Bronchial epithelial cell (primary cell): ENCODE measurements around the gene ZBTB8A. TPM values are rescaled to one million over a fixed set of nuclear protein-coding genes. Genes with fewer than 3 reads are reported as not detected.

ENCODE experiments used
- DNase-seq: peaks from one replicate; pipeline ENCODE4 v3.0.0-alpha.2; 2010; ENCODE audit warnings: low read depth
- FAIRE-seq: peaks from 2 replicates; lab custom pipeline; 2011; peaks lifted over from hg19 to GRCh38; lab: Jason Lieb, UNC
- H3K27me3 ChIP-seq: 2 replicates; pipeline ENCODE4 v1.5.1; 2011; ENCODE audit warnings: low read length; ENCODE audit not compliant: control insufficient read depth, insufficient read depth
- H3K36me3 ChIP-seq: 2 replicates; pipeline ENCODE4 v1.5.1; 2011; ENCODE audit warnings: low read length; ENCODE audit not compliant: control insufficient read depth, insufficient read depth
- H3K4me3 ChIP-seq: 2 replicates; pipeline ENCODE4 v1.5.1; 2011; ENCODE audit warnings: mild to moderate bottlenecking, low read depth, low read length, control low read depth
- total RNA-seq: library from RNA; depleted of rRNA; stranded (reverse); fragments of >200 nt; gene quantifications from 2 replicates; pipeline ENCODE4 v1.2.1, GENCODE V29; 2014
- TF ChIP-seq, protein P1 (sequence below): IDR thresholded peaks from 2 replicates; pipeline ENCODE4 v1.5.1; 2011; ENCODE audit warnings: mild to moderate bottlenecking, moderate library complexity, low read length, control low read depth, inconsistent platforms; ENCODE audit not compliant: insufficient read depth, severe bottlenecking

ZBTB8A gene
- total RNA-seq, 1 donor from 2014 or later = 9.5 TPM

DNA sequence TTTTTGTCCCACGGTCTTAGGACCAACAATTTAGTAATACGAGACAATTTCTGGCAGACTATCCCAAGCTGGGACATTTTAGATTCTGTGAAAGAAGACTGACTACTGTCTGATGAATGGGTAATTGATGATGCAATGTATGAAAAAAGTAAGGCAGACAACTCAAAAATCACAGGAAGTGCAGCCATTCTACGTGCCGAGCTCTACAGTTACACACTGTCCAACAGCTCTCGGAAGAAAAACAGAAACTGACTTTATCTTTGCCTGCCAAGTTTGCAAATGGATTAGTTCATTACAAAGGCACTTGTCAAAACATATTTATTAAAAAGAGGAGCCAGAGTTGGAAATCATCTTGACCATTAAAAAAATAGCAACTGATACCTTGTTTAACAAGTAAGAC is 43.1 kb upstream of the ZBTB8A start:
- H3K4me3 ChIP-seq = no peak overlapping the region
- no peaks in the 10 kb centered on the region for H3K36me3 ChIP-seq
- TF ChIP-seq, protein P1, sequence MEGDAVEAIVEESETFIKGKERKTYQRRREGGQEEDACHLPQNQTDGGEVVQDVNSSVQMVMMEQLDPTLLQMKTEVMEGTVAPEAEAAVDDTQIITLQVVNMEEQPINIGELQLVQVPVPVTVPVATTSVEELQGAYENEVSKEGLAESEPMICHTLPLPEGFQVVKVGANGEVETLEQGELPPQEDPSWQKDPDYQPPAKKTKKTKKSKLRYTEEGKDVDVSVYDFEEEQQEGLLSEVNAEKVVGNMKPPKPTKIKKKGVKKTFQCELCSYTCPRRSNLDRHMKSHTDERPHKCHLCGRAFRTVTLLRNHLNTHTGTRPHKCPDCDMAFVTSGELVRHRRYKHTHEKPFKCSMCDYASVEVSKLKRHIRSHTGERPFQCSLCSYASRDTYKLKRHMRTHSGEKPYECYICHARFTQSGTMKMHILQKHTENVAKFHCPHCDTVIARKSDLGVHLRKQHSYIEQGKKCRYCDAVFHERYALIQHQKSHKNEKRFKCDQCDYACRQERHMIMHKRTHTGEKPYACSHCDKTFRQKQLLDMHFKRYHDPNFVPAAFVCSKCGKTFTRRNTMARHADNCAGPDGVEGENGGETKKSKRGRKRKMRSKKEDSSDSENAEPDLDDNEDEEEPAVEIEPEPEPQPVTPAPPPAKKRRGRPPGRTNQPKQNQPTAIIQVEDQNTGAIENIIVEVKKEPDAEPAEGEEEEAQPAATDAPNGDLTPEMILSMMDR = no peak
- FAIRE-seq (no peak), DNase-seq (peak; percentile 66)
- no peaks in the 10 kb centered on the region for H3K27me3 ChIP-seq

DNA sequence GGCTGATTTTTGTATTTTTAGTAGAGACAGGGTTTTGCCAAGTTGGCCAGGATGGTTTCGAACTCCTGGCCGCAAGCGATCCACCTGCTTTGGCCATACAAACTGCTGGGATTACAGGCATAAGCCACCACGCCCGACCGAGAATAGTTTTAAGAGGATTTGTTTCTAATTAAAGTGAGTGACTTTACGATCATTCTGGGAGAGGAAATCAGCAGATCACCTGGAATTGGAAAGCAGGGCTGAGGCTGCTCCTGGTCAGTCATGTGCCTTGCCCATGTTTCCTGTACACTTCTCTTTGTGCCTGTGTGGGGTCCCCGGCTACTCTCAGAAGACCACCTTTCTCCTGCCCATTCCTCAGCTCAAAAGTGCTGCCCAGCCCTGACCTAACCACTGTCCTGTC is 40.5 kb upstream of the ZBTB8A start:
- FAIRE-seq = no peak
- Histone ChIP-seq H3K36me3 (no peaks in the 10 kb centered on the region), H3K4me3 (no peak overlapping the region), H3K27me3 (no peaks in the 10 kb centered on the region)
- DNase-seq = no peak
- TF ChIP-seq, protein P1 = no peak

DNA sequence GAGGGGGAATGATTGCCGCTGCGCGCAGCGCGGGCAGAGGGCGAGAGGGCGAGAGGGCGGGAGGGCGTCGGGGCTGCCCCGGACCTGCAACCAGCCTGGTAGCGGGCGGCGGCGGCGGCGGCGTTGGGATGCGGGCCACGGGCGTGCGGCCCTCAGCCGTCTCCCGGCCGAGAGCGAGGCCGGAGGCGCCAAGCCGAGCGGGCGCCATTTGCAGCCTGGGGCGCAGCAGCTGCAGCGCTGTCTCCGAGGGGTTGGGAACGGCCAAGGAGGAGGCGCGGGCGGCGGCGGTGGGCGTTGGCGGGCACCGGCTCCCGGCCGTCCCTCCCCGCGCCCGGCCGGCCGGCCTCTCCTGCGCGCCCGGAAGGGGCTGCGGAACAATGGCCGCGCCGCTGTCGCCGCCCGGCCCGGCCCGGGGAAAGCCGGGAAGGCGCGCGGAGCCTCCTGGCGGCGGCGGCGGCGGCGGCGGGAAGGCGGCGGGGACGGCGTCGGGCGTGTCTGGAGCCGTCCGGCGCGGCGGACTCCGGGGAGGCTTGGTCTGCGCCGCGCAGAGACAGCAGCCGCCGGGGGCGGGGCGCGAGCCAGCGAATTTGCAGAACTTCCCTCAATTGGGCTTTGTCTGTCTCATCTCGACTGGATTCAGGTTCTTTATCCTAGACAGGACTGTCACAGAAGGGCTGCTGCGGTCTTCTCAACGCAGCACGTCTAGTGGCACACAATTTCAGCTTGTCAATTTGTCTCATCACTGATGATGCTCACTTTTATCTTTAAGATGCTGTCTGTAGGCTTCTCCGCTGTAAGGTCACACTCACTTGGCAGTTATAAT is 38.6 kb upstream of the ZBTB8A start:
- DNase-seq = peak; percentile 40
- H3K36me3 ChIP-seq = no peaks in the 10 kb centered on the region
- peak overlapping the region; percentile 50 for H3K4me3 ChIP-seq
- FAIRE-seq = no peak
- TF ChIP-seq, protein P1 = no peak
- no peaks in the 10 kb centered on the region for H3K27me3 ChIP-seq

DNA sequence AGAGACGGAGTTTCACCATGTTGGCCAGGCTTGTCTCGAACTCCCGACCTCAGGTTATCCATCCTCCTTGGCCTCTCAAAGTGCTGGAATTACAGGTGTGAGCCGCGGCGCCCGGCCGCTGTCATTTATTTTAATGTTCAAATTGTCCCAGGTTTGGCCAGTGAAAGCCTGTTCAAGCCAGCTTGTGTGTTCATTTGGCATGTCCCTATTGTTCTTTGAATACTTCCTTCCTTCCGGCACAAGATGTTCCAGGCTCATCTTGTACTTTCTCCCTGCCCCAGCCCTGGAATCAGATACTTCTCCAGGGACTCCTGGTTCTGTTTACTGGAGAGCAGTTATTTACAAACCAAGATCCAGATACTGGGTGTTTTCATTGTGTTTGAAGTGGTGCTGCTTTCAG is 37.4 kb upstream of the ZBTB8A start:
- DNase-seq (no peak), FAIRE-seq (no peak)
- TF ChIP-seq, protein P1 = no peak
- H3K4me3 ChIP-seq = no peak overlapping the region
- H3K36me3 ChIP-seq = no peaks in the 10 kb centered on the region
- H3K27me3 ChIP-seq = no peaks in the 10 kb centered on the region

DNA sequence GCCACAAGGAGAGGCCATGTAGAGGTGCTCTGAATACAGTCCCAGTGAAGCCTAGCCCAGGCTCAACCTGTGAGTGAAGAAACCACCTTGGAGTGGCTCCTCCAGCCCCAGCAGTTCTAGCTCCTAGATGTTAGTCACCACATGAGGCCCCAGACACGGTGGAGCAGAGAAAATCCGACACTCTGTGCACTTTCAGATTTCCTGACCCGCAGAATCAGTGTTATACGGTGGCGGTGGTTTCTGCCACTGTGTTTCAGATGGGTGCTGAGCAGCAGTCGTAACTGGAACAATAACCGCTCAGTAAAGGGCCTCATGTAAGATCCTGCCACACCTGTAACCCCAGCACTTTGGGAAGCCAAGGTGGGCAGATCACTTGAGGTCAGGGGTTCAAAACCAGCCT is 36.1 kb upstream of the ZBTB8A start:
- FAIRE-seq = no peak
- H3K36me3 ChIP-seq = no peaks in the 10 kb centered on the region
- TF ChIP-seq, protein P1 = no peak
- H3K4me3 ChIP-seq = no peak overlapping the region
- no peak for DNase-seq
- H3K27me3 ChIP-seq = no peaks in the 10 kb centered on the region
